HT-29 (cell line): ENCODE results near the gene SPTA1. TPM values are rescaled to one million over a fixed set of nuclear protein-coding genes. Genes with fewer than 3 reads are reported as not detected.
"Not testable (repeated sequence)": the region's sequence is repeated elsewhere in the genome, so short reads cannot be mapped to it uniquely, and the experiment has no call there.

Experiments used
- DNase-seq: peaks from one replicate; pipeline ENCODE4 v3.0.0-alpha.2; 2015; ENCODE audit warnings: low spot score
- total RNA-seq: library from RNA; depleted of rRNA; stranded (reverse); fragments of >200 nt; shearing (Covaris generic); gene quantifications from 2 replicates; pipeline ENCODE4 v1.2.3, GENCODE V29; 2014; rRNA removed

SPTA1 gene
- total RNA-seq, result not detected in 2 replicates

GRCh38 chr1:158686111-158687009 is at the start of gene SPTA1:
TSS of gene SPTA1 (minus strand) at chr1:158686715. CDS start at chr1:158686517, 198 bp downstream.
- DNase-seq, result no peak

GRCh38 chr1:158735848-158736247 is 49.3 kb upstream of the SPTA1 start:
- no peak for DNase-seq

- DNase-seq, result no peak
Observed at GRCh38 chr1:158732524-158732923, 46.0 kb upstream of the SPTA1 start.

- no peak for DNase-seq
Observed at GRCh38 chr1:158731707-158732106, 45.2 kb upstream of the SPTA1 start.

- no peak for DNase-seq
Observed at GRCh38 chr1:158730453-158730852, 43.9 kb upstream of the SPTA1 start.

- DNase-seq, result no peak
Observed at GRCh38 chr1:158728510-158729225, 42.2 kb upstream of the SPTA1 start.

- DNase-seq, result no peak
Observed at GRCh38 chr1:158724442-158724841, 37.9 kb upstream of the SPTA1 start.

- no peak for DNase-seq
Observed at GRCh38 chr1:158720620-158721019, 34.1 kb upstream of the SPTA1 start, which contains the start of gene OR6K3. TSS of gene OR6K3 (minus strand) at chr1:158720720. CDS start at chr1:158718115, 2,605 bp downstream.

- DNase-seq, result no peak
Observed at GRCh38 chr1:158719664-158720063, 33.1 kb upstream of the SPTA1 start.

GRCh38 chr1:158717344-158717743 is 30.8 kb upstream of the SPTA1 start:
- no peak for DNase-seq

- DNase-seq, result no peak
Observed at GRCh38 chr1:158716335-158716734, 29.8 kb upstream of the SPTA1 start.

GRCh38 chr1:158714754-158715153 is 28.2 kb upstream of the SPTA1 start:
- DNase-seq, result no peak

- no peak for DNase-seq
Observed at GRCh38 chr1:158711098-158711497, 24.6 kb upstream of the SPTA1 start.

GRCh38 chr1:158706096-158706495 is 19.6 kb upstream of the SPTA1 start:
- no peak for DNase-seq

GRCh38 chr1:158700552-158700951 is 14.0 kb upstream of the SPTA1 start, which contains the start of gene OR6K2:
TSS of gene OR6K2 (minus strand) at chr1:158700652. CDS start at chr1:158700652, 0 bp downstream.
- DNase-seq, result no peak

- no peak for DNase-seq
Observed at GRCh38 chr1:158694596-158694995, 8.1 kb upstream of the SPTA1 start.

- DNase-seq, result no peak
Observed at GRCh38 chr1:158692356-158692755, 5.8 kb upstream of the SPTA1 start.

- no peak for DNase-seq
Observed at GRCh38 chr1:158691907-158692306, 5.4 kb upstream of the SPTA1 start.

- DNase-seq, result not testable (repeated sequence)
Observed at GRCh38 chr1:158691149-158691548, 4.6 kb upstream of the SPTA1 start.

GRCh38 chr1:158689875-158690274 is 3.4 kb upstream of the SPTA1 start:
- DNase-seq, result no peak

GRCh38 chr1:158689110-158689509 is 2.6 kb upstream of the SPTA1 start:
- no peak for DNase-seq

- not testable (repeated sequence) for DNase-seq
Observed at GRCh38 chr1:158688343-158688742, 1.8 kb upstream of the SPTA1 start.
